GM19468 (cell line): Measurements from ENCODE around the gene RERE.
"Not testable (repeated sequence)": the region's sequence is repeated elsewhere in the genome, so short reads cannot be mapped to it uniquely, and the experiment has no call there.

Experiments used
- ATAC-seq: cut with Tn5 transposase; IDR thresholded peaks from one replicate; pipeline ENCODE4 v1.9.1; 2021; ENCODE audit warnings: mild to moderate bottlenecking, moderate library complexity, moderate number of reproducible peaks; ENCODE audit not compliant: unreplicated experiment; ENCODE audit errors: extremely low read depth

The RERE gene

DNA sequence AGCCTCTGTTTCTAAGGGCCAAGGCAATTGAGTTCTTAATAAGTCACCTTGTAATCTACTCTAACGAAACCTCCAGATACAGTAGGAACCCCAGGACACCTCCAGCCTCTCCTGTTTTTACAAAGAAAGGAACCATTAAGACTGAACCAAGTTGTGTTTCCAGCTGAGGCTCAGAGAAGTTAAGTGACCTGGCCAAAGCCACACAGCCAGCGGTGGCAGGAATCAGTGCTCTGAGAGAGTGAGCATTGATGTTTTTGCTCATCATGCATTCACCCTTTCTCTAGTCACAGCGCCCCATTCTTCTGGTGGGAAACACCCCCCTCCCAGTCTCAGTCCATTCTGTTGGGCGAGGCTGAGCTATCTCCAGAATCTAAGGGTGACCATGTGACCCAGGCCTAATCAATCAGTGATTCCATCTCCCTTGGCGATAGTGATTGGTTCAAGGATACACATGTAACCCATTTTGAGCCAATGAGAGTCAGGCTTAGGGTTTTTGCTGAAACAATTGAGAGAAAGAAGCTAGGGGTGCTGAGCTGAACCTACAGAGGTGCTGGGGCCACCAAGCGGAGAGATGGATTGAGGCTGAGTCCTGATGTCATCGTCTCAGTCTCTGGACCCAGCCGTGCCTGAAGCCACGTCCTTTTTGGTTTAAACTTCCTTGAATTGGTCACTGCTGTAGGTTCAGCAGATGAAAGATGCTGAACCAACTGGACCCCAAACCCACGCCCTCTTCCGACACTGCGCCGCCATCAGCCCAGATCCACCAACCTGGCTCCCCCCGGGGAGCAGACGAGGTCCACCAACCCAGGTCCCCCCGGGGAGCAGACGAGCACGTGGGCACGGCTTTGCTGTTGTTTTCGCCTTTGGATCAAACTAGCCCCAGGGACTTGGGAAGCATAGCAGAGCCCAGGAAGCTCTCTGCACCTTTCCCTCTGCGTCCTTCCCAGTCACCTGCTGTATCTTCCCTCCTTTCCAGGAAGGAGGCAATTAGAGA lies 28.0 kb upstream of the RERE start:
- ATAC-seq, result no peak

DNA sequence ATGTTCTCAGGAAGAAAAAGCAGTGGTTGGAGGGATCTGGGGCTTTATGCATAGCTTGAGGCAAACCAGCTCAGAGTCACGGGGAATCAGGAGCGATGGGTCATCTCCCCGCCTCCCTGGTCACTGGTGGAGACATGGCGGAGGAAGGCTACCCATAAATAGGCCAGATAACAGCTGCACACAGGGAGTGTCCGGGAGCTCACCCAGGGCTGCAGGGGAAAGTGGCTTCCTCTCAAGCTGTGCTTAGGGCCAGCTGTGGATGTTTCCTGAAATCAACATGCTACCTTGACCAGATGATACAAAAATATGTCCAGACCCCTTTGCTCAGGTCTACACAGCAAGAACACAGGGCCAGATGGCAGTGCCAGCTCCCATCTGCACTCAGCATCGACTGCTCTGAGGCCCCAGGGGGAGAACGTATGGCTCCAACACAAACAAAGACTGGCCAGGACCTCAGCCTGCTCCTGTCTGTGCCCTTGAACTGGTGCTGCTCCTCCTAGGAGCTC lies 27.1 kb upstream of the RERE start:
- no peak for ATAC-seq

DNA sequence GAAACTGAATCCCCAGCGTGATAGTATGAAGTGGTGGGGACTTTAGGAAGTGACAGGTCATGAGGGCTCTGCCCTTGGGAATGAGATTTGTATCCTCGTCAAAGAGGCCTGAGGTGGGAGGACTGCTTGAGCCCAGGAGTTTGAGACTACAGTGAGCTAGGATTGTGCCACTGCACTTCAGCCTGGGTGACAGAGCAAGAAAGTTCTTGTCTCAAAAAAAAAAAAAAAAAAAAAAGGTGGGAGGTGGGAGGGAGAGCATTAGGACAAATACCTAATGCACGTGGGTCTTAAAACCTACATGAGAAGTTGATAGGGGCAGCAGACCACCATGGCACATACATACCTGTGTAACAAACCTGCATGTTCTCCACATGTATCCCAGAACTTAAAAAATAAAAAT lies 24.0 kb upstream of the RERE start:
- no peak for ATAC-seq

DNA sequence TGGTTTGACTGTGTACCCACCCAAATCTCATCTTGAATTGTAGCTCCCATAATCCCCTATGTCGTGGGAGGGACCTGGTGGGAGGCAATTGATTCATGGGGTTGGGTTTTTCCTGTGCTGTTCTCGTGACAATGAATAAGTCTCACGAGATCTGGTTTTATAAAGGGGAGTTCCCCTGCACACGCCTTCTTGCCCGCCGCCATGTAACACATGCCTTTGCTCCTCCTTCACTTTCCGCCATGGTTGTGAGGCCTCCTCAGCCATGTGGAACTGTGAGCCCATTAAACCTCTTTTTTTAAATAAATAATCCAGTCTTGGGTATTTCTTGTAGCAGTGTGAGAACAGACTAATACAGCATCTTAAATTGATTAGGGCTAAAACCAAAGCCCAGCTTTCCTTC lies 22.6 kb upstream of the RERE start:
- no peak for ATAC-seq

DNA sequence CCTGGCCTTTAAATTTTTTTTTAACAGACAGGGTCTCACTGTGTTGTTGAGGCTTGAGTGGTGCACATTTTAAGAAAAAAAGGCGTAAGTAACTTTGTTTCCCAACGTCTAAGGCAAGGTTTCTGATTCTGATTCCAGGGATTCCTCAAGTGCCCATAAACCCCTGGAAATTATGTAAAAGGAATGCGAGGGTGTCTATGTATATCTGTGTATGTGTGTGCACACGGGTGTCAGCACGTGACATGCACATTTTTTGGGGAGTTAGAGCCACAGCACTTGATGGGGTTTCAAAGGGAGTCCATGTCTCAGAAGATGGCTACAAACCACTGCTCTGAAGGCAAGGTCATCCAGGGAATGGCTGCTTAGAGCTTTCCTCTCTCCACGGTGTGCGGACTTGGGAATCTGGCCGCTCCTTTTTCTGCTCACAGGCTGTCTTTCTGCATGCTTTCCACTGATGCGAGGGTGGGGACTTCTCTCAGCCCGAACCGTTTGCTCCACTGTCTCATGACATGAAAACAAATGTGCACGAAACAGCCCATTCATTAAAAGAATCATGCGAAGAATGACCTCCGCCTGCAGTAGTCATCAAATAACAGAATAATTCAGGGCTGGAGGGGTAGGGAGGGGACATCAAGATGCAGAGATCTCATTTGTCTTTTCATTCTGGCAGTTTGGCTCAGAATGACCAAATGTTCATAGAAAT lies 18.7 kb upstream of the RERE start:
- ATAC-seq, result no peak

DNA sequence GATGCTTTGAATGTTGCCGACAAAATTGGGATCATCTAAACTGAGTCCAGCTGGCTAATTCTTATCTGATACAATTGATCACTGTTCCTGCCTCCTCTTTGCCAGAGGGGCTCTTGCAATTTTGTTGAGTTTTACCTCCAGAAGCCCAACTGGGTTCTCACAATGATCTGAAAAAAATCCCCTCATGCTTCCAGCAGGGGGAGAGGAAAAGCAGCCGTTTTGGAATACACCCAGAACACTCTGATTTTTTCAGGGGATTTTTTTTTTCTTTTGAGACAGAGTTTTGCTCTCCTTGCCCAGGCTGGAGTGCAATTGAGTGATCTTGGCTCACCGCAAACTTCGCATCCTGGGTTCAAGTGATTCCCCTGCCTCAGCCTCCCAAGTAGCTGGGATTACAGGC lies 13.9 kb upstream of the RERE start:
- ATAC-seq, result no peak

DNA sequence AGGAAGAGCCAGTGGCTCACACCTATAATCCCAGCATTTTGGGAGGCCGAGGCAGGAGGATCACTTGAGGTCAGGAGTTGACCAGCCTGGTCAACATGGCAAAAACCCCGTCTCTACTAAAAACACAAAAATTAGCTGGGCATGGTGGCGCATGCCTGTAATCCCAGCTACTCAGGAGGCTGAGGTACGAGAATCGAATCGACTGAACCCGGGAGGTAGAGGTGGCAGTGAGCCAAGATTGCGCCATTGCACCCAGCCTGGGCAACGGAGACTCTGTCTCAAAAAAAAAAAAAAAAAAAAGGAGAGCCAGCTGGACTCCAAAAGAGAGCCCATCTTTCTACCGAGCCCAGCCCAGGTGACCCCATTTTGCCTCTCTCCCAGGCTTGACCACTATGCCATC lies 13.3 kb upstream of the RERE start:
- not testable (repeated sequence) for ATAC-seq

DNA sequence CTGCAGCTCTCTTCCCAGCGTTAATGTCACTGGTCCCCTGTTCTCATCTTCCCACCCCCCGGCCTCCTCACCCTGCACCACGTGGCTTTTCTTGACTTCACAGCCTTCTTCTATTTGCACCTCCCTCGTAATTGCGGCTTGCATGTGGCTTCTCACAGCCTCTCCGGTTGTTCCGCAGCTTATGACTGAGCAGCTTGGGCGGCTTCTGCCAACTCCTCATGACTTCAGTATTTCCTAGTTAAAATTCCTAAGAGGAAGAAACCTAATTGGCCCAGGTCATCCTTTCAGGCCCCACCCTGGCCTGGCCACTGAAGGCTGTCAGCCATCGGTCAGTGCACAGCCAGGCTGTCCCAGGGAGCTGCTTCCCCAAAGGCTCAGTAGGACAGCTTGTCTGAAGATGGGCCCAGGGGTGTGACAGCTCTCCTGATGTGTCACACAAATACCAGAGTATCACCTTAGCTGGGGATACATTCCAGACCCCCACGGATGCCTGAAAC lies 8.6 kb upstream of the RERE start:
- no peak for ATAC-seq

DNA sequence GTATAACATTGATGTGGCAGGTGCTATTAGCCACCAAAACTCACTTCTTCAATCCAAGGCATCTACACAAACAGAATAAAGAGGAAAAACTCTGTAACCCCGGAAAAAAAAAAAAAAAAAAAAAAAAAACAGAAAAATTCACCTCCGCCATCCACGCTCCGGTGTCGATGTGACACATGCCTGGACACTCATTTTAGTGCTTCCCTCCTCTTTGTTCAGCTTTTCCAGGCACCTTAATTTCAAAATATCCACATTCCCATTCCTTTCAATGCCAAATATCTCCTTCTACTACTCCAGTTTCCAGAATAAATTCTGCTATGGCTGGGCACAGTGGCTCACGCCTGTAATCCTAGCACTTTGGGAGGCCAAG lies 5.8 kb upstream of the RERE start:
- ATAC-seq, result no peak

DNA sequence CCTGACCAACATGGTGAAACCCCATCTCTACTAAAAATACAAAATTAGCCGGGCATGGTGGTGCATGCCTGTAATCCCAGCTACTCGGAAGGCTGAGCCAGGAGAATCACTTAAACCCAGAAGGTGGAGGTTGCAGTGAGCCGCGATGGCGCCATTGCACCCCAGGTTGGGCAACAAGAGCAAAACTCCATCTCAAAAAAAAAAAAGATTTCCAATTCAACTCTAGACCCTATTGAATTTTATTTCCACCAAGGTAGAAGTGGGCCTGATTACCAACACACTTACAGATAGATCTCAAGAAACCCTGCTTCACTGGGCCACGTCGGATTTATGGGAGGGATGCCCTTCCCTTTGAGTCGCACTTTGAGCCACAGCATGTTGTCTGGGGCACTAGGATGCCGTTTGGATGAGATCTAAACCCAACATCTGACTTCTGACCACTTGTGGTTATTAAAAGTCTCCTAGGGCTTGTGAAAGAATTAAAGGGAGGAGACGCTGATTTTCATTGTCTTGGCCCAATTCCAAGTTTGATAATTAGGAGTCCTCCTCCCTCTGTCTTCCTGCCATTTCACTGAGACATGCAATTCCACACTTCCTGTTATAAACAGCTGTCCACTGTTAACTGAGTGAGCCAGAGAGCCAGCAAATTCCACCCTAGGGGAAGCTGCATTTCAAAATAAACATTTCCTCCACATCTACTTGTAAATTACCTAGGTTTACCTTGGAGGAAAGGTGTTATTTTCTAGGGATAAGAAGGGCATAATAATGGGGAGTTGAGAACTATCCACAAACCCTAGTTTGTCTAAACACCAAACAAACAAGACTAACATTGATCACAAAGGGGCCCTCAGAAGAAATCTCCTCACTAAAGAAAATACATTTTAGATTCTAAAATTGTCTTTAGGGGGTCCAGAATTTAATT lies 5.2 kb upstream of the RERE start:
- no peak for ATAC-seq

DNA sequence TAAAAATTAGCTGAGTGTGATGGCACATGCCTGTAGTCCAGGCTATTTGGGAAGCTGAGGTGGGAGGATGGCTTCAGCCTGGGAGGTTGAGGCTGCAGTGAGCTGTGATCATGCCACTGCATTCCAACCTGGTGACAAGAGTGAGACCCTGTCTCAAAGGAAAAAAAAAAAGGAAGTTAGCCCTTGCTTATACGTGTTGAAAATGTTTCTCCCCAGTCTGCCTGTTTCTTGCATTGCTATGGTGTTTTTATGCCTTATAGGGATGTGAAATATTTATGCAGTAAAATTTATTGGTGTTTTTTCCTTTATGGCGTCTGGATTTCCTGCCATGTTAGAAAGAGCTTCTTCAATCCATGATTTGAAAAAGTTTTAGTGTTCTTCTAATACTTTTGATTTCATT lies 3.6 kb upstream of the RERE start:
- no peak for ATAC-seq

DNA sequence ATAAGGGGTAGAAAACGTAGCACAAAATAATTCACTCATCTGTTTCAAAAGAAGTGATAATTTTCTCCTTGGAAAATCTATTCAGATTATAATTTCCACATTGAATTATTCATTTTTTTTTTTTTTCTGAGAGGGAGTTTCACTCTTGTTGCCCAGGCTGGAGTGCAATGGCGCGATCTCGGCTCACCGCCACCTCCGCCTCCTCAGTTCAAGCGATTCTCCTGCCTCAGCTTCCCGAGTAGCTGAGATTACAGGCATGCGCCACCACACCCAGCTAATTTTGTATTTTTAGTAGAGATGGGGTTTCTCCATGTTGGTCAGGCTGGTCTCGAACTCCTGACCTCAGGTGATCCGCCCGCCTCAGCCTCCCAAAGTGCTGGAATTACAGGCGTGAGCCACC lies 1.3 kb upstream of the RERE start:
- not testable (repeated sequence) for ATAC-seq

DNA sequence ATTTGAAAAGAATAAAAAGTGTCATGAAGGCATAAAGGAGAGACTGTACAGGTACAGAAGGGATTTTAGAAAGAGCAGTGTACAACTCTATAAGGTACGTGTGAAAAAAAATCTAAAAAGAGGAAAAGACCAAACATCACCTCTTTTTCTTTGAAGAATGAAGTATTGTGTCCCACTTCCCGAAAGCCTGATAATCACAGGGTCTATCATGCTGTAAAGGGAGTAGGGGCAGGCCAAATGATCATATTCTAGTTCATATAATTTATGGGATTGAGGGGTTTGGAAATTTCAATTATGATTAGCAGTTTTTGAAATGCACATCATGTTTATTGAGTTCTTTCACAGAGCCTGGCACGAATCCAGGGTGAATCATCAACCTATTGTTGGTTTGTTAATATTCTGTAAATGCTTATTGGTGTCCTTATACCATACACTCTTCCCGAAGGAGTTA lies 910 bp upstream of the RERE start:
- ATAC-seq, result no peak

DNA sequence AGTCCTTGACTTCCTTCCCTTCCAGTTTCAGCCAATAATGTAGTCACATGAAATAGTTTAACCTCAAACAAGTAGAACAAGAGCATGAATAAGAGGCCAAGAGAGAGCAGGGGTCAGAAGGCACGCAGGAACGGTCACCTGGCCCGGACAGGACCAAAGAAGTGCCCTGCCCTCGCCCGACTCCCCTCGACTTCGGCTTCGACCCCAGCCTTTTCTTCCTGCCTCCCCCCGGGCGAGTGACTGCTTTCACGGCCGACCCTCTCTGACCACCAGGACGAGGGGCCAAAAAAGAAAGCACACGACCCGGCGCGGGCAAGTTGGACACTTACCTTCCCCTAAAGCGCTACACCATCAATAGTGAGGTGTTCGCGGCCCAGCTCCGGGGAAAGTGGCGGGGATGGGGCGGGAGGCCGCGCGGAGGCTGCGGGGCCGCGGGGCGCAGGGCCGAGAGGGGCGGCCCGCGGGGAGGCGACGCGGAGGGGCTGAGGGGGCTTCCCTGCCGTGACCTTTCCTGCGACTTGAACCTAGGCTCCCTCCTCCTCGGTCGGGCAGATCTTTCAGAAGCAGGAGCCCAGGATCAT lies 519 bp downstream of the RERE start:
- no peak for ATAC-seq

DNA sequence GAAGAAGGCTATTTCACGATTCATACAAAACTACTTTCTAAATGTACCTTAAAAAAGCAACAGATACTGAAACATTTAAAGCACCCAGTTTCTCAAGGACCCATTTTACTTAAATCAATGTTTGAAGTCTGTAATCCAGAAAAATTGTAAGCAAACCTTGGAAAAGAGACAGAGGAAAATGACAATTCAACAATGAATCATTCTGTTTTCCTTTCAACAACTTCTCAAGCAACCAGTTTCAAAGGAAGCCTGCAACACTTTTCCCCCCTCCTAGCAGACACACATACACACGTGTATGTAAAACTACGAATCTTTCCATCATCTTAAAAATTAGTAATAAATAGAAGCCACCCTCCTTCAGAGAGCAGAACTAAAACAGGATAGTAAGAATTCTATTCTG lies 1.2 kb downstream of the RERE start:
- ATAC-seq, result no peak

DNA sequence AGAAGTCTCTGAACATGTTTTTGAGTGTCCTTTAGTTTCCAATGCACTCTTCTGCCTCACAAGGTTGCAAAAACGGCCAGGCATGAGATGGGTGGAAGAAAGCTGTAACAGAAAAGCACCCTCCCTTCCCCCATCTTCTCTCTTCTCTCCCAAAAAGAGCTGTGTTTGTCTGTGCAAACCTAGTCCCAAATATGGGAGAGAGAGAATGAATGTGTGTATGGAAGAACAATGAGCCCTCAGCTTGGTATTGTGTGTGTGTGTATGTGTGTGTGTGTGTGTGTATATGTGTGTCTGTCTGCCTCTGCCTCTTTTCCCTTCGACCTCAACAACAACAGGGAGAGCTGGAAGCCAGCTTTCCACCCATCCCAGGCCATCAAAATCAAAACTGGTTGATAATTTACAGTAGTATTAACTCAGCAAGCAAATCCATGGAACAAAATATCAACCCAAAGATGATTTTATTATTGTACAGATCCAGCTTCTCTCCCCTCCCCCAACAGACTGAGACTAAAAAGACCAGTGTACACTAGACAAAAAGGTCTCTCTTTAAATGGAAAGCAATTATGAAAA lies 1.8 kb downstream of the RERE start:
- no peak for ATAC-seq

DNA sequence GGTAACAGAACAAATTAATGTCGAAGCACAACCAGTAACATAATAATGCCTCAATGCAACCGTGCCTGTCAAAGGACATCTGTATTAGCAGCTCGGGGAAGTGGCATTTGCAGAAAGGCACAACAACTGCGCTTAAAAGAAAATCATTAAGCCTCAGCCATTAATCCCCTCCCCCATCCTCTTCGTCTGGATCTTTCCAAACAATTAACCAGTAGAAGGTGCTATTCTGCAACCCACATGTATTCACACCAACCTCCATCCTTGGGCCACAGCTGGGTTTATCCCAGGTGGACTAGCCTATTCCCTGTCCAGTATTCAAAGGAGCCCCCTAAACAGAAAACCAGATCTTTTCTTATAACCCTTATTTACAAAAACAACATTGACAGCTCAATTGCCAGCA lies 2.6 kb downstream of the RERE start:
- ATAC-seq, result no peak

DNA sequence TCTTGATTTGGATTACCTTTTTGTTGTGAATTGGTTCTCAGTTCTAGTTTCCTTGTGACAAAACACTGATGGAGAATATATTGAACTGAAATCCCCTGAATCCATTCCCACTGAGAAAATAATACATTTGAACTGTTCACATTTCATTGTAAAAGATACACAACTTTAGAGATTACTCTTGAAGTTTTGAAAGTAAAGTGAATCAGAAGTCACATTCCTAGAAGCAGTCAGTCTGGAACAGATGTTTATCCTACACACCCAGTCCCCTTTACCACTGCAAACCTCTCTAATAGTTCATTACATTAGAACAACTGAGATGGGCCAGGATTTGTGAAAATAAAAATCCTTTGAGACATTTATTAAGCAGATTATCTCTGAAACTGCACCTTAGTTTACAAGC lies 3.4 kb downstream of the RERE start:
- no peak for ATAC-seq

DNA sequence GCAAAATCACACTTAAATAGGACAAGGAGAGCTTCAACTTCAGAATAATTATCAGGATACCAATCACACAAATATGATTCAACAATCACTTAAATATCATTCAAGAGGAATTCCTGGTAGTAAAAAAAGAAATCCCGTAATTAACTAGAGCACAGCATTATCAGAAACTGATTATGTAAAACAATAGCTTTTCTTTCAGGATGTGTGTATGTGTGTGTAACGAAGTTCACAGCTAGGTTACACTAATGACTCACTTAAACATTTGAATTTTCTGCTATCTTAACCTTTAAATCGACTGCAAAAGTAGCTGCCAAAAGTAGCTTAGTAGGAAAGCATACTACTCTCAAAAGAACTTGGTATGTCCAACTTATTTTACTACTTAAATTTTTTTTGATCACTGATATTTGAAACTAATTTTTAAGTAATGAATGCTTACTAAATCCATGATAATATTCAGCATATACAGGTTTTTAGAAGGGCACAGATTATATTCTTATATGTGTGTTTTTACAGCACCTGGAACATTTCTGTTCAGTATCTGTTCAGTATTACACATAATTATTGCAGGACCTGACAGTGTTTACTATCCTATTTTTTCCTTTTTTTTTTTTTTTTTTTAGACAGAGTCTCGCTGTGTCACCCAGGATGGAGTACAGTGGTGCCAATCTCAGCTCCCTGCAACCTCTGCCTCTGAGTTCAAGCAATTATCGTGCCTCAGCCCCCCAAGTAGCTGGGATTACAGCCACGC lies 4.2 kb downstream of the RERE start:
- no peak for ATAC-seq
